ENCODE measurements around the gene ROR1.

DNA sequence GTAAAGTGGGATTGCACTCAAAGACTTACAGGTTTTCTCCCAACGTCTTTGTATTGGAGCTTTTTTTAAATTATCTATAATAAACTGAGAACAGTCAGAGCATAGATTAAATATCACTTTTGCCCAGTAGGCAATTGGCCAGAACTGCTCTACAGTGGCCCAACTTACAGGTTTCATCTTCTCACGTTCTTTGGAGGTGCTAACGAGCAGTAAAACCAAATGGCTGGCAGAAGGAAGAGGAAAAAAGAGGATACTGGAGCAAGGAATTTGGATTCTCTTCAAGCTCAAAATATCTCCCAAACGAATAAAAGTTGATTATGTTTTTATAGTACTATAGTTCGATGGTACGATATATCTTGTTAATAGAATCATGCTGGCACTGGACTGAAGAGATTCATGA, 201.1 kb downstream of the ROR1 start:
- TF ChIP-seq, protein P1, sequence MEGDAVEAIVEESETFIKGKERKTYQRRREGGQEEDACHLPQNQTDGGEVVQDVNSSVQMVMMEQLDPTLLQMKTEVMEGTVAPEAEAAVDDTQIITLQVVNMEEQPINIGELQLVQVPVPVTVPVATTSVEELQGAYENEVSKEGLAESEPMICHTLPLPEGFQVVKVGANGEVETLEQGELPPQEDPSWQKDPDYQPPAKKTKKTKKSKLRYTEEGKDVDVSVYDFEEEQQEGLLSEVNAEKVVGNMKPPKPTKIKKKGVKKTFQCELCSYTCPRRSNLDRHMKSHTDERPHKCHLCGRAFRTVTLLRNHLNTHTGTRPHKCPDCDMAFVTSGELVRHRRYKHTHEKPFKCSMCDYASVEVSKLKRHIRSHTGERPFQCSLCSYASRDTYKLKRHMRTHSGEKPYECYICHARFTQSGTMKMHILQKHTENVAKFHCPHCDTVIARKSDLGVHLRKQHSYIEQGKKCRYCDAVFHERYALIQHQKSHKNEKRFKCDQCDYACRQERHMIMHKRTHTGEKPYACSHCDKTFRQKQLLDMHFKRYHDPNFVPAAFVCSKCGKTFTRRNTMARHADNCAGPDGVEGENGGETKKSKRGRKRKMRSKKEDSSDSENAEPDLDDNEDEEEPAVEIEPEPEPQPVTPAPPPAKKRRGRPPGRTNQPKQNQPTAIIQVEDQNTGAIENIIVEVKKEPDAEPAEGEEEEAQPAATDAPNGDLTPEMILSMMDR (IDR thresholded peaks at IDR 0.05 in 2 of 3, conservative IDR thresholded peaks at IDR 0.05 in 1 of 3; ENCODE audit: control insufficient read depth in 2 of 3, extremely low read depth in 1 of 3, insufficient read depth in 1 of 3, low read depth in 3 of 3, low read length in 3 of 3), result no peak
- no peak for TF ChIP-seq RFX5 (IDR thresholded peaks at IDR 0.05; ENCODE audit: low read depth, low read length)
